Measurements from ENCODE around the gene SAP25.
A peak's percentile ranks its signal among the peaks of the same experiment; 100 is the strongest.

- TF ChIP-seq POLR2A (IDR thresholded peaks at IDR 0.05) (peak; percentile 25), POLR2AphosphoS5 (IDR thresholded peaks at IDR 0.05) (peak; percentile 46 to 72 (median 50))
- TF ChIP-seq, protein P1, sequence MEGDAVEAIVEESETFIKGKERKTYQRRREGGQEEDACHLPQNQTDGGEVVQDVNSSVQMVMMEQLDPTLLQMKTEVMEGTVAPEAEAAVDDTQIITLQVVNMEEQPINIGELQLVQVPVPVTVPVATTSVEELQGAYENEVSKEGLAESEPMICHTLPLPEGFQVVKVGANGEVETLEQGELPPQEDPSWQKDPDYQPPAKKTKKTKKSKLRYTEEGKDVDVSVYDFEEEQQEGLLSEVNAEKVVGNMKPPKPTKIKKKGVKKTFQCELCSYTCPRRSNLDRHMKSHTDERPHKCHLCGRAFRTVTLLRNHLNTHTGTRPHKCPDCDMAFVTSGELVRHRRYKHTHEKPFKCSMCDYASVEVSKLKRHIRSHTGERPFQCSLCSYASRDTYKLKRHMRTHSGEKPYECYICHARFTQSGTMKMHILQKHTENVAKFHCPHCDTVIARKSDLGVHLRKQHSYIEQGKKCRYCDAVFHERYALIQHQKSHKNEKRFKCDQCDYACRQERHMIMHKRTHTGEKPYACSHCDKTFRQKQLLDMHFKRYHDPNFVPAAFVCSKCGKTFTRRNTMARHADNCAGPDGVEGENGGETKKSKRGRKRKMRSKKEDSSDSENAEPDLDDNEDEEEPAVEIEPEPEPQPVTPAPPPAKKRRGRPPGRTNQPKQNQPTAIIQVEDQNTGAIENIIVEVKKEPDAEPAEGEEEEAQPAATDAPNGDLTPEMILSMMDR (IDR thresholded peaks at IDR 0.05), result peak; percentile 37 to 55 (median 47)
Measured at GRCh38 chr7:100604028-100604975, 30.6 kb upstream of the SAP25 start.

All from transverse colon (tissue), 4 donors.